Panc1 (cell line): ENCODE measurements around the gene AUH. TPM values are rescaled to one million over a fixed set of nuclear protein-coding genes. Genes with fewer than 3 reads are reported as not detected.

Experiments used
- ATAC-seq: fragments of 200-7000 bp; cut with Tn5 transposase; 2 replicates; pipeline ENCODE4 v1.9.1; 2020; ENCODE audit warnings: mild to moderate bottlenecking, moderate library complexity
- Bru-seq: library from RNA; stranded (reverse); fragments of 400-500 nt; gene quantifications from one replicate; lab custom pipeline; 2021; lab: Mats Ljungman, UMichigan
- BruChase-seq, 2 experiments: library from RNA; stranded (reverse); fragments of 400-500 nt; gene quantifications; one replicate each; lab custom pipeline; 2021; lab: Mats Ljungman, UMichigan
- BruUV-seq: library from RNA; stranded (reverse); fragments of 400-500 nt; replicated peaks from 2 replicates; lab custom pipeline; 2021; lab: Mats Ljungman, UMichigan
- CTCF ChIA-PET: fragments of 300-600 bp; sonication (Branson Sonifier 250); formaldehyde crosslinking; loops from one replicate; lab custom pipeline; 2022; ENCODE audit warnings: antibody characterized with exemption; lab: Charles Lee
- POLR2A ChIA-PET: fragments of 300-600 bp; sonication (Branson Sonifier 250); formaldehyde crosslinking; loops from one replicate; lab custom pipeline; 2022; ENCODE audit warnings: antibody characterized with exemption; lab: Charles Lee
- DNase-seq: peaks from one replicate; pipeline ENCODE4 v3.0.0-alpha.2; 2010; ENCODE audit warnings: low read depth, low spot score
- H3K27ac ChIP-seq: 2 replicates; pipeline ENCODE4 v1.5.1; 2011; ENCODE audit warnings: mild to moderate bottlenecking, low read length, inconsistent platforms
- H3K27me3 ChIP-seq: fragments of 200-500 bp; sonication (Bioruptor generic); 2 replicates; pipeline ENCODE4 v1.6.0; 2014; ENCODE audit warnings: low read length, inconsistent platforms; ENCODE audit not compliant: control insufficient read depth, insufficient read depth
- H3K36me3 ChIP-seq: fragments of 200-500 bp; sonication (Bioruptor generic); 2 replicates; pipeline ENCODE4 v1.5.1; 2014; ENCODE audit warnings: inconsistent platforms, mild to moderate bottlenecking, low read length, moderate library complexity; ENCODE audit not compliant: control insufficient read depth, insufficient read depth
- H3K4me1 ChIP-seq: 2 replicates; pipeline ENCODE4 v1.5.1; 2011; ENCODE audit warnings: inconsistent platforms, mild to moderate bottlenecking, low read length, moderate library complexity; ENCODE audit not compliant: control insufficient read depth, insufficient read depth
- H3K4me3 ChIP-seq, 2 experiments: 2 replicates each; pipeline ENCODE4 v1.5.1; 2011 to 2012; ENCODE audit warnings: low read depth in 2 of 2, low read length in 2 of 2, mild to moderate bottlenecking in 2 of 2, inconsistent platforms in 1 of 2, moderate library complexity in 1 of 2
- H3K9me3 ChIP-seq: fragments of 200-500 bp; sonication (Bioruptor generic); 2 replicates; pipeline ENCODE4 v1.5.1; 2014; ENCODE audit warnings: low read depth, mild to moderate bottlenecking, inconsistent platforms, low read length, moderate library complexity; ENCODE audit not compliant: control insufficient read depth, insufficient read depth
- CTCF ChIP-seq: fragments of 450-650 bp; IDR thresholded peaks from 2 replicates; pipeline ENCODE4 v1.5.1; 2017; ENCODE audit warnings: mild to moderate bottlenecking
- POLR2AphosphoS5 ChIP-seq: IDR thresholded peaks from 2 replicates; pipeline ENCODE4 v1.6.1; 2012; ENCODE audit warnings: mild to moderate bottlenecking, low read depth, low read length, moderate library complexity
- REST ChIP-seq, 2 experiments: IDR thresholded peaks; 2 replicates each; pipeline ENCODE4 v1.6.1; 2011 to 2012; ENCODE audit warnings: low read depth in 2 of 2, control low read depth in 1 of 2, low read length in 1 of 2, mild to moderate bottlenecking in 1 of 2, moderate library complexity in 1 of 2; ENCODE audit not compliant: insufficient read depth in 1 of 2
- SIN3A ChIP-seq: IDR thresholded peaks from 2 replicates; pipeline ENCODE4 v1.6.1; 2012; ENCODE audit warnings: low read depth, mild to moderate bottlenecking, low read length, moderate library complexity, borderline replicate concordance; ENCODE audit not compliant: insufficient read depth
- TCF7L2 ChIP-seq: IDR thresholded peaks from 2 replicates; pipeline ENCODE4 v1.6.1; 2011; ENCODE audit warnings: mild to moderate bottlenecking, low read depth, low read length, inconsistent platforms
- in situ Hi-C: cut with HindIII; loops from 2 replicates; pipeline ENCODE4 v1.10.0; 2016; ENCODE audit warnings: low sequenced_read_pairs, low pct_unique_long_range_greater_than_20kb
- intact Hi-C: fragments of 100-400 bp; cut with micrococcal nuclease; formaldehyde crosslinking; loops from one replicate; pipeline ENCODE4 v1.10.0; 2022; ENCODE audit not compliant: unreplicated experiment
- long read RNA-seq: library from polyadenylated mRNA; unstranded; transcript quantifications from one replicate; pipeline ENCODE4 v2.0.0, GENCODE V29; 2021; ENCODE audit not compliant: unreplicated experiment
- polyA plus RNA-seq: library from polyadenylated mRNA; unstranded; fragments of >200 nt; gene quantifications from one replicate; pipeline ENCODE4 v1.2.1, GENCODE V29; 2012; ENCODE audit warnings: missing spikeins; ENCODE audit not compliant: insufficient read length
- total RNA-seq: library from RNA; stranded (reverse); gene quantifications from one replicate; pipeline ENCODE4 v1.2.1, GENCODE V29; 2021; ENCODE audit not compliant: unreplicated experiment

AUH gene
- total RNA-seq (7.7 TPM), Bru-seq, nascent RNA (percentile 59 among the genes with signal in this experiment), BruChase-seq, experiment 1, labeled RNA remaining after a 2-hour chase (percentile 54 among the genes with signal in this experiment), BruChase-seq, experiment 2, labeled RNA remaining after a 6-hour chase (percentile 54 among the genes with signal in this experiment)
- polyA plus RNA-seq: 6.0 TPM
- long read RNA-seq, partial matches to known transcripts: 0 of 5 reads
- long read RNA-seq, other reads (novel, unspliced or antisense): 2 of 5 reads

- peaks cover 5% of the 10 kb centered on the region for H3K4me1 ChIP-seq
- ATAC-seq (peak; percentile 100), DNase-seq (peak; percentile 18)
- in situ Hi-C loops (no loop called here), intact Hi-C loops (no loop called here)
- H3K36me3 ChIP-seq: peaks cover 7% of the 10 kb centered on the region; the same call in 1 of the 2 replicates
- H3K27ac ChIP-seq: peak within 1 kb of the TSS; percentile 88
- peak within 1 kb of the TSS; percentile 81 to 87 for H3K4me3 ChIP-seq
- no peaks in the 10 kb centered on the region for H3K27me3 ChIP-seq
- ChIA-PET CTCF (no interaction called here), POLR2A (interaction anchor here (0.5 to 1.5 kb wide), 2 partner anchors 19 to 431 kb away, joined by 3 to 7 read pairs; no protein-coding TSS in a partner anchor)
- no TSS peak for BruUV-seq
- TF ChIP-seq POLR2AphosphoS5: no peak
- 0 out of 2 replicates have a peak, but pooled peaks have one; percentile 24 for TF ChIP-seq SIN3A
- H3K9me3 ChIP-seq: no peaks in the 10 kb centered on the region
Observed at GRCh38 chr9:91361291-91362050, at the start of gene AUH. Gene AUH, minus strand, starts transcription at chr9:91361918. Its CDS starts 29 bp downstream, at chr9:91361889.

GRCh38 chr9:91411096-91411771, 49.5 kb upstream of the AUH start:
- intact Hi-C loops: no loop called here
- Histone ChIP-seq H3K36me3 (no peaks in the 10 kb centered on the region), H3K9me3 (no peaks in the 10 kb centered on the region), H3K27ac (no peak overlapping the region), H3K27me3 (no peaks in the 10 kb centered on the region), H3K4me3 (no peak overlapping the region), H3K4me1 (no peaks in the 10 kb centered on the region; the same call in 1 of the 2 replicates)
- no TSS peak for BruUV-seq
- DNase-seq: no peak
- TF ChIP-seq SIN3A (no peak), REST (IDR thresholded peaks at IDR 0.05; ENCODE audit: insufficient read depth in 1 of 2, low read depth in 2 of 2, low read length in 1 of 2) (no peak), CTCF (no peak), TCF7L2 (no peak), POLR2AphosphoS5 (no peak)
- CTCF ChIA-PET: interaction anchor here (0.5 kb wide), 1 partner anchor 369 kb away, joined by 4 read pairs; no protein-coding TSS in a partner anchor
- POLR2A ChIA-PET: no interaction called here
- ATAC-seq: no peak
- in situ Hi-C loops: no loop called here
